Heart left ventricle (tissue), 13 donors: ENCODE results near the gene ELK3.

Experiments
- CTCF ChIP-seq, 12 donors: fragments of 200-600 bp; sonication (generic) in 4 of 12; IDR thresholded peaks; one replicate each; pipeline versions ENCODE4 v1.5.0 to v1.8.0; 2018 to 2022; ENCODE audit warnings: antibody characterized with exemption in 12 of 12, mild to moderate bottlenecking in 5 of 12
- POLR2A ChIP-seq, 2 donors: fragments of 450-650 bp; IDR thresholded peaks; one replicate each; pipeline ENCODE4 v1.6.1; 2017; ENCODE audit warnings: antibody characterized with exemption in 2 of 2, mild to moderate bottlenecking in 2 of 2, moderate library complexity in 2 of 2
- donor health status: ischemic (EF 13 %, LVEDD 7.1; RV severe dilation, severe dysfunction).
- donor health status: DM: no; HTN: yes; CAD: no.
- donor health status: DM: no; HTN: no; CAD: no.
- donor health status: ischemic (EF 25% LVEDD 6.9; RV normal size, moderate dysfunction).
- donor health status: ischemic (EF 25% LVEDD 5.7; RV mildly dilated, moderate dysfunction).
- donor health status: ischemic (EF 35%, LVEDD 5.7; RV mildly dilated, moderate dysfunction).
- donor health status: nonischemic (EF 11% LVEDD 7.7; RV severe dilation, severe dysfunction).
- donor health status: DM: yes; HTN: yes; CAD: no.
- donor health status: PGD.
- donor health status: ischemic (EF 29% LVEDD 5.4; RV normal size, mild dysfunction).
- donor health status: nonischemic (EF 23%, LVEDD 6.1; RV moderate dilation, normal function).

DNA sequence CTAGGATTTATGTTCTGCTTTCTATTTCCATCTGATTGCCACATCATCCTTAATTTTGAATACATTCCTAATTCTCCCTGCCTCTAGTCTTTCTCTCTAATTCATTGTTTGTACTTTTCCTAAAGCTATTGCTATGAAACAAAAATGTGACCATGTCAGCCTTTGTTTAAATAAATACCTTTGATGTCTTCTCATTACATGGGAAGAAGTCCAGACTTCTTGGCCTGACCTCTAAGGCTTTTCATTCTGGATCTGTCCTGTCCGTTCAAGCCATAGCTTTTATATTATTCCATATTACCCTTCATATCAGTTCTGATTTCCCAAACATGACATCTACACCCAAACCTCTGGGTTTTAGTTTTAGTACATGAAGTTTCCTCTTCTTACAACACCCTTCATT is 114.7 kb downstream of the ELK3 start:
- TF ChIP-seq POLR2A (IDR thresholded peaks at IDR 0.05) (no peak), CTCF (IDR thresholded peaks at IDR 0.05) (no peak)
